ENCODE data around the gene GUCY1A2.
"Not testable (repeated sequence)": the region's sequence is repeated elsewhere in the genome, so short reads cannot be mapped to it uniquely, and the experiment has no call there.

GUCY1A2 gene

GRCh38 chr11:107018219-107018901 lies at the start of gene GUCY1A2:
Gene GUCY1A2 (minus strand): TSS chr11:107018476. CDS start chr11:107018055, 421 bp downstream.
- no peak within 1 kb of the TSS for H3K4me3 ChIP-seq (ENCODE audit: low read depth, low read length)
- TF ChIP-seq, protein P1, sequence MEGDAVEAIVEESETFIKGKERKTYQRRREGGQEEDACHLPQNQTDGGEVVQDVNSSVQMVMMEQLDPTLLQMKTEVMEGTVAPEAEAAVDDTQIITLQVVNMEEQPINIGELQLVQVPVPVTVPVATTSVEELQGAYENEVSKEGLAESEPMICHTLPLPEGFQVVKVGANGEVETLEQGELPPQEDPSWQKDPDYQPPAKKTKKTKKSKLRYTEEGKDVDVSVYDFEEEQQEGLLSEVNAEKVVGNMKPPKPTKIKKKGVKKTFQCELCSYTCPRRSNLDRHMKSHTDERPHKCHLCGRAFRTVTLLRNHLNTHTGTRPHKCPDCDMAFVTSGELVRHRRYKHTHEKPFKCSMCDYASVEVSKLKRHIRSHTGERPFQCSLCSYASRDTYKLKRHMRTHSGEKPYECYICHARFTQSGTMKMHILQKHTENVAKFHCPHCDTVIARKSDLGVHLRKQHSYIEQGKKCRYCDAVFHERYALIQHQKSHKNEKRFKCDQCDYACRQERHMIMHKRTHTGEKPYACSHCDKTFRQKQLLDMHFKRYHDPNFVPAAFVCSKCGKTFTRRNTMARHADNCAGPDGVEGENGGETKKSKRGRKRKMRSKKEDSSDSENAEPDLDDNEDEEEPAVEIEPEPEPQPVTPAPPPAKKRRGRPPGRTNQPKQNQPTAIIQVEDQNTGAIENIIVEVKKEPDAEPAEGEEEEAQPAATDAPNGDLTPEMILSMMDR (IDR thresholded peaks at IDR 0.05; ENCODE audit: low read depth, low read length) = no peak
- TF ChIP-seq POLR2A (IDR thresholded peaks at IDR 0.05; ENCODE audit: extremely low read depth, insufficient read length) = no peak
- TF ChIP-seq MYC (IDR thresholded peaks at IDR 0.05; ENCODE audit: low read depth, low read length) = no peak
- TF ChIP-seq, protein P2, sequence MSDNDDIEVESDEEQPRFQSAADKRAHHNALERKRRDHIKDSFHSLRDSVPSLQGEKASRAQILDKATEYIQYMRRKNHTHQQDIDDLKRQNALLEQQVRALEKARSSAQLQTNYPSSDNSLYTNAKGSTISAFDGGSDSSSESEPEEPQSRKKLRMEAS (IDR thresholded peaks at IDR 0.05; ENCODE audit: low read depth, low read length) = no peak
- DNase-seq (ENCODE audit: low read depth) = no peak

DNA sequence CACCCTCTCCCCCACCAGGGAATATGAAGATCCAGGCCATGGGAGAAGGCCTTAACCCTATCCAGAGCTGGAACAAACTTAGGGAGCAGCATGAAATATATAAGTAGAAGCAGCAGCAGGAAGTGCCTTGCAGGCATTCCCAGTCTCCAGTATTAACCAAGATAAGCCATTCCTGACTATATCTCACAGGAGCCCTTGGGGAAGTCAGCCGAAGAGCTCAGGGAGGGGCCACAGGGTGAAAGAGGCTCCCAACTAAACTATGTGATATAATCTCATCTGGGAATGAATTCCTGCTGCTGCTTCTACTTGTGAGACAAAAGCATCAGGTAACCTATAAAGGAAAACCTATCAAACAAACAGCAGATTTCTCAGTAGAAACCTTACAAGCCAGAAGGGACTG lies 36.1 kb upstream of the GUCY1A2 start:
- no peak overlapping the region for H3K4me3 ChIP-seq (ENCODE audit: low read depth, low read length)
- TF ChIP-seq POLR2A (IDR thresholded peaks at IDR 0.05; ENCODE audit: extremely low read depth, insufficient read length) = no peak
- no peak for TF ChIP-seq MYC (IDR thresholded peaks at IDR 0.05; ENCODE audit: low read depth, low read length)
- DNase-seq (ENCODE audit: low read depth) = no peak

- H3K4me3 ChIP-seq (ENCODE audit: low read depth, low read length); DNase-seq (ENCODE audit: low read depth): not testable (repeated sequence)
Measured at GRCh38 chr11:107051332-107051731, 33.1 kb upstream of the GUCY1A2 start.

DNA sequence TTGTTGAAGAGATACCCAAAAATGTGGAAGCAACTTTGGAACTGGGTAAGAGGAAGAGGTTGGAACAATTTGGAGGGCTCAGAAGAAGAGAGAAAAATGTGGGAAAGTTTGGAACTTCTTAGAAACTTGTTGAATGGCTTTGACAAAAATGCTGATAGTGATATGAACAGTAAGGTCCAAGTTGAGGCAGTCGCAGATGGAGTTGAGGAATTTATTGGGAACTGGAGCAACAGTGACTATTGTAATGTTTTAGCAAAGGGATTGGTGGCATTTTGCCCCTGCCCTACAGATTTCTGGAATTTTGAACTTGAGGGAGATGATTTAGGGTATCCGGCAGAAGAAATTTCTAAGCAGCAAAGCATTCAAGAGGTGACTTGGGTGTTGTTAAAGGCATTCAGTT lies 32.6 kb upstream of the GUCY1A2 start:
- DNase-seq (ENCODE audit: low read depth) = not testable (repeated sequence)

DNA sequence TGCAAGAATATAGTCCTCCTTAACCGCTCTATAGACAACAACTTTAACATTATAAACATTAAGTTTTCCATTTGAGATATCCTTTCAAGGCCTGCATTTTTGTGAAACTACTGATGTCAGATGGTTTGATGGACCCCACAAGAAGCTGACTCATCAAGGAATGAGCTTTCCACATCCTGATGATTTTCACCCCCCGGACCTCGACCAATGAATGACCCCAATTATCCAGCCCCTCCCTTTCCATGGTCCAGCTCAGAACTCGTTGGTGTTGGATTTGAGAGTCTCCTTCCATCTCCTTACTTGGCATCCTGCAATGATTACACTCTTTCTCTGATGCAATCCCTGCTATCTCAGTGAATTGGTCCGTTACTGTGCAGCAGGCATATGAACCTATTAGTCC lies 31.8 kb upstream of the GUCY1A2 start:
- no peak overlapping the region for H3K4me3 ChIP-seq (ENCODE audit: low read depth, low read length)
- TF ChIP-seq MYC (IDR thresholded peaks at IDR 0.05; ENCODE audit: low read depth, low read length) (no peak), POLR2A (IDR thresholded peaks at IDR 0.05; ENCODE audit: extremely low read depth, insufficient read length) (no peak)
- TF ChIP-seq, protein P1 (IDR thresholded peaks at IDR 0.05; ENCODE audit: low read depth, low read length) = no peak
- TF ChIP-seq, protein P2 (IDR thresholded peaks at IDR 0.05; ENCODE audit: low read depth, low read length) = no peak
- DNase-seq (ENCODE audit: low read depth) = no peak

More for the DNA sequence above, 32.6 kb upstream of the GUCY1A2 start:
- H3K4me3 ChIP-seq (ENCODE audit: low read depth, low read length) = not testable (repeated sequence)

GRCh38 chr11:107044503-107044902 lies 26.2 kb upstream of the GUCY1A2 start:
- no peak for TF ChIP-seq MYC (IDR thresholded peaks at IDR 0.05; ENCODE audit: low read depth, low read length)
- TF ChIP-seq, protein P1 (IDR thresholded peaks at IDR 0.05; ENCODE audit: low read depth, low read length) = no peak
- TF ChIP-seq, protein P2 (IDR thresholded peaks at IDR 0.05; ENCODE audit: low read depth, low read length) = no peak
- no peak for TF ChIP-seq POLR2A (IDR thresholded peaks at IDR 0.05; ENCODE audit: extremely low read depth, insufficient read length)
- DNase-seq (ENCODE audit: low read depth) = peak; percentile 20

DNA sequence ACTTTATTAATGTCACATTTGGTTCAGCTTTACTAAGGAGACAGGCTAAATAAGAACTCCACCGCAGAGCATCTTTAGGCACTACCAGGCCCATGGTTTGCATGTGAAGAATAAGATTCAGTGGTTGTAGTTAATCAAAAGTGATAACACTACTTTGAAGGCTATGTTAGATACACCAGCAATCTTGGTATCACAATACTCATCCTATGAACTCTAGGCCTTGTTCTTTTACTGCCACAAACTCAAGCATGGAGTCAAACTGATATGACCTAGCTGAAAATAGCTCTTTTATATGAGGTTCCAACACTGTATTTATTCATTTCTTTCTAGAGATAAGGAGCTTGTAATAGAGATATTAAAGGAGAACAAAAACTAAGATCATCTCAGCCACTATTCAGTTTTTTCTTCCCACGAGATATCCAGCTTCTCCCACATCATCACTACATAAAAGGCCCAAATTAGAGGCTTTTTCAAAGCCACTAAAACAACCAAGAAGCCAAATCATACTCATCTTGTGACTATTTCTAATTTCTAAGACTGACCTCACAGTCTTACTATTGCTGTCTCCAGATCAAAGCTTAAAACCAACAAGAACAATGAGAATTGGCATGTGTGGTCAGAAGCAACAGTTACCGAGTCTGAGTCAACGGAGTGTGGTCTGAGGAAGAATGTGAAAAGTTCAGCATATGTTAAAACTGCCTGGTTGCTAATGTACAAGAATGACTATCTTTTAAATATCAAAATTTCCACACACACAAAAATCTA lies 25.1 kb upstream of the GUCY1A2 start:
- peak; percentile 83 for DNase-seq (ENCODE audit: low read depth)
- TF ChIP-seq MYC (IDR thresholded peaks at IDR 0.05; ENCODE audit: low read depth, low read length) (no peak), POLR2A (IDR thresholded peaks at IDR 0.05; ENCODE audit: extremely low read depth, insufficient read length) (no peak)
- TF ChIP-seq, protein P1 (IDR thresholded peaks at IDR 0.05; ENCODE audit: low read depth, low read length) = no peak
- TF ChIP-seq, protein P2 (IDR thresholded peaks at IDR 0.05; ENCODE audit: low read depth, low read length) = no peak
- H3K4me3 ChIP-seq (ENCODE audit: low read depth, low read length) = no peak overlapping the region

More at GRCh38 chr11:107044503-107044902, 26.2 kb upstream of the GUCY1A2 start:
- no peak overlapping the region for H3K4me3 ChIP-seq (ENCODE audit: low read depth, low read length)
